Lung (tissue), 12 donors: ENCODE data around the gene PHF13. TPM values are rescaled to one million over a fixed set of nuclear protein-coding genes. Genes with fewer than 3 reads are reported as not detected.
A peak's percentile ranks its signal among the peaks of the same experiment; 100 is the strongest.

ENCODE experiments used
- ATAC-seq: fragments of 200-7000 bp; cut with Tn5 transposase; one replicate; pipeline ENCODE4 v1.9.1; 2020; ENCODE audit warnings: moderate number of reproducible peaks; ENCODE audit not compliant: insufficient read depth, low FRiP score
- DNase-seq, 3 donors: peaks; one replicate each; pipeline ENCODE4 v3.0.0-alpha.2; 2013 to 2017
- H3K27ac ChIP-seq, 2 donors: one replicate each; pipeline ENCODE4 v1.5.1; 2013; ENCODE audit warnings: mild to moderate bottlenecking in 2 of 2, moderate library complexity in 2 of 2, control low read depth in 1 of 2, inconsistent platforms in 1 of 2, low read depth in 1 of 2, low read length in 1 of 2
- H3K27me3 ChIP-seq, 3 donors: one replicate each; pipeline ENCODE4 v1.5.1; 2013; ENCODE audit warnings: low read length in 2 of 3; ENCODE audit not compliant: control insufficient read depth in 3 of 3, insufficient read depth in 3 of 3
- H3K36me3 ChIP-seq, 4 donors: one replicate each; pipeline ENCODE4 v1.5.1; 2013; ENCODE audit warnings: low read length in 4 of 4, mild to moderate bottlenecking in 1 of 4, moderate library complexity in 1 of 4; ENCODE audit not compliant: control insufficient read depth in 4 of 4, insufficient read depth in 4 of 4
- H3K4me1 ChIP-seq, 5 donors: one replicate each; pipeline ENCODE4 v1.5.1; 2013; ENCODE audit warnings: low read length in 5 of 5, mild to moderate bottlenecking in 2 of 5, moderate library complexity in 1 of 5; ENCODE audit not compliant: control insufficient read depth in 5 of 5, insufficient read depth in 5 of 5
- H3K4me3 ChIP-seq: one replicate; pipeline ENCODE4 v1.5.1; 2013; ENCODE audit warnings: mild to moderate bottlenecking, control low read depth, moderate library complexity
- H3K9ac ChIP-seq, 2 donors: one replicate each; pipeline ENCODE4 v1.5.1; 2013; ENCODE audit warnings: low read length in 2 of 2, control low read depth in 1 of 2; ENCODE audit not compliant: insufficient read depth in 1 of 2
- H3K9me3 ChIP-seq, 4 donors: one replicate each; pipeline ENCODE4 v1.5.1; 2013; ENCODE audit warnings: low read length in 3 of 4, mild to moderate bottlenecking in 1 of 4, moderate library complexity in 1 of 4; ENCODE audit not compliant: control insufficient read depth in 4 of 4, insufficient read depth in 3 of 4
- CTCF ChIP-seq: IDR thresholded peaks from 2 replicates; pipeline ENCODE4 v1.5.1; 2012; ENCODE audit warnings: mild to moderate bottlenecking; ENCODE audit errors: control extremely low read depth, extremely low read depth
- WGBS, 2 donors: extraction: QIAGEN DNeasy Blood & Tissue Kit; methylation state at CpG; one replicate each; pipeline ENCODE4 v1.1.7; 2013; 5-methylcytosine and 5-hydroxymethylcytosine counted together
- polyA plus RNA-seq, 2 donors: library from polyadenylated mRNA; stranded (reverse); fragments of 200-250 nt; gene quantifications; one replicate each; pipeline ENCODE4 v1.2.1, GENCODE V29; 2013
- total RNA-seq, 2 donors: library from RNA; depleted of rRNA in 1 of 2; stranded (reverse); fragments of >200 nt in 1 of 2; gene quantifications; one replicate each; pipeline ENCODE4 v1.2.1, GENCODE V29; 2014 to 2021
- donor health status: control.
- donor health status: control.
- donor health status: Bipolar disorder and iron deficiency.
- donor health status: healthy.
- donor health status: DM: yes; HTN: yes; CAD: no.

The PHF13 gene
- total and polyA plus RNA-seq, 4 donors: 5.4 to 20.6 (median 7.2) TPM

GRCh38 chr1:6581561-6582305 lies 31.8 kb upstream of the PHF13 start:
- TF ChIP-seq CTCF: no peak
- peak; percentile 13 for ATAC-seq
- H3K36me3 ChIP-seq: peaks cover 0 to 2% (median 0%) of the 10 kb centered on the region in 4 donors
- H3K4me1 ChIP-seq: peaks cover 0 to 25% (median 8%) of the 10 kb centered on the region in 5 donors
- peak overlapping the region; percentile 7 to 9 for H3K27ac ChIP-seq
- H3K9me3 ChIP-seq: no peaks in the 10 kb centered on the region
- 25 to 59% methylated on average over 10 of the region's 10 CpGs for WGBS, 2 donors
- H3K9ac ChIP-seq: no peak overlapping the region
- DNase-seq: no peak
- H3K27me3 ChIP-seq: no peaks in the 10 kb centered on the region
- H3K4me3 ChIP-seq: no peak overlapping the region

GRCh38 chr1:6582370-6582769 lies 31.2 kb upstream of the PHF13 start:
- Histone ChIP-seq H3K27me3 (no peaks in the 10 kb centered on the region), H3K9me3 (no peaks in the 10 kb centered on the region), H3K4me3 (no peak overlapping the region), H3K4me1 (peaks cover 0 to 25% (median 8%) of the 10 kb centered on the region in 5 donors), H3K27ac (peak overlapping the region in 1 of 2 donors; percentile 21), H3K9ac (no peak overlapping the region), H3K36me3 (peaks cover 0 to 3% (median 1%) of the 10 kb centered on the region in 4 donors)
- ATAC-seq (no peak), DNase-seq (no peak)
- WGBS, 2 donors: 82 to 95% methylated on average over 1 of the region's 1 CpG
- TF ChIP-seq CTCF: no peak

- no peak for TF ChIP-seq CTCF
- Histone ChIP-seq H3K9ac (no peak overlapping the region), H3K27me3 (no peaks in the 10 kb centered on the region), H3K27ac (no peak overlapping the region), H3K9me3 (no peaks in the 10 kb centered on the region), H3K4me3 (no peak overlapping the region), H3K4me1 (peaks cover 0 to 18% (median 6%) of the 10 kb centered on the region in 5 donors), H3K36me3 (peaks cover 0 to 23% (median 7%) of the 10 kb centered on the region in 4 donors)
- 82 to 88% methylated on average over 21 of the region's 21 CpGs for WGBS, 2 donors
- ATAC-seq (no peak), DNase-seq (no peak)
These were observed 29.1 kb upstream of the PHF13 start for GRCh38 chr1:6584126-6585080.
